NCI-H82 (cell line): Measurements from ENCODE around the gene AMZ2.

Experiments used
- DNase-seq: peaks from one replicate; lab custom pipeline; 2025; lab: John Stamatoyannopoulos, UW

AMZ2 gene

DNA sequence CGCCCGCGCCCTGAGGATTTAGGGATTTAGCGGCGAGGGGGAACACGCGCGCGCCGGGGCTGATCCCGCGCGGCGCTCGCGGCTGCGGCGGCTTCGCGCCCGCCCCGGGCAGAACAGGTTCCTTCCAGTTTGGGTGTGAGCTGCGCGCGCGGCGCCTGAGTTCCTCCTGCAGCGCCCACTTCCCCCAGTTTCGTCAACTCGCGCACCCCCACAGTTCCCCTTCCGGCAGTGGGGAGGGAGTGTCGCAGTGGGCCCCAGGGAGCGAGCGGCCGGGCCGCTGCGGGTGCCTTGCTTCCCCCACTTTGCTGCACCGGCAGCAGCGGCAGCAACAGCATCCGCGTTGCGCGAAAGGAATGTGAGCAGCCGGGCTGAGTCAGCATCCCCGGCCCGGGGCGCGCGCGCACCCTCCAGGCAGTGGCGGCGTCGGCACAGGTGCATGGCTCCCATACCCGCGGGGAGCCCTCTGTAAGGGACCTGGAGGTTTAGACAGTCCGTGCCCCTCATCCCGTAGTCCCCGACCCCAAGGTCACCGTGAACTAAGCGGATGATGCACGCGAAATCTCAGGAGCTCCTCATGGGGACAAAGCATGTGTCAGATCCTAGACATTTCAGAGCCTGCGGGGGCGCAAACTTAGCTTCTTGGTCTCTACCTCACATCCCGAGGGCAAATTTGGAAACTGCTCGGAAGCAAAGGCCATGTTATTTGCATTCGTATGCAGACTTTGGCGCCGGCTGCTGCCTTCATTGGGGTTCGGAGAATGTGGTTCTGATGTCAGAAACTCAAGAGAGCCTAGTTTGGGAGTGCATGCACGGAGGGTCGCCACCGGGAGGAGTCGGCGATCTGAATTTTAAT lies 44.2 kb downstream of the AMZ2 start:
- peak; percentile 86 for DNase-seq

- DNase-seq: no peak
Observed at GRCh38 chr17:68292689-68293040, 44.8 kb downstream of the AMZ2 start.

DNA sequence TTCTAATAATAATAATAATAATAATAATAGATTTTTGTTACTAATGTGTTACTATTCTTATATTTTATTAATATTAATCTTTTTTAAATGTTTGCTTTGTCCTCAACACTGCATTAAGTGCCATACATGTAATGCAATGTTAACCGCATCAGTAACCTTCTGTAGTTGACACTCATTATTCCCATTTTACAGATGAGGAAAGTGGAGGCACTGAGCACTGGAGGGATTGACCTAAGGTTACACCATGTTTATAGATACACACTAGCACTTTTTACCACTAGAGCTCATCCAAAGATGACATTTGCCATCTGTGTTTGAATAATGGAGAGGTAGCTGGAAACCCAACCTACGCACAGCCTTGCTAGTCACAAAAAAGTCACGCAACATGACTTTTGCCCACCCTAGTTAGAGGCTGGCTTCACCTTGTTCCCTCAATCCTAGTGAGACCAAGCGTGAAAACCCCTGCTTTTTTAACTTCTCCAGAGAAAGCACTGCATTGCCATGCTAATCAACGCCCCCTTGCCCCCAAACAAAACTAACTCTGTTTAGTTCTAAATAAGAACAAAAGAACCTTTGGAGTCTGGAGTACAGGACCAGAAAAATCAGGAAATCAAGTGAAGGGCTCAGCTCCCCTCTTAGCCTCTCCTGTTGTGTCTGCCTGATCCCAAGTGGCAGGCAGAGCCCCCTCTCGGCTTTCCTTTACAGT lies 45.8 kb downstream of the AMZ2 start:
- DNase-seq: no peak

GRCh38 chr17:68294196-68294555 lies 46.3 kb downstream of the AMZ2 start:
- DNase-seq: no peak

DNA sequence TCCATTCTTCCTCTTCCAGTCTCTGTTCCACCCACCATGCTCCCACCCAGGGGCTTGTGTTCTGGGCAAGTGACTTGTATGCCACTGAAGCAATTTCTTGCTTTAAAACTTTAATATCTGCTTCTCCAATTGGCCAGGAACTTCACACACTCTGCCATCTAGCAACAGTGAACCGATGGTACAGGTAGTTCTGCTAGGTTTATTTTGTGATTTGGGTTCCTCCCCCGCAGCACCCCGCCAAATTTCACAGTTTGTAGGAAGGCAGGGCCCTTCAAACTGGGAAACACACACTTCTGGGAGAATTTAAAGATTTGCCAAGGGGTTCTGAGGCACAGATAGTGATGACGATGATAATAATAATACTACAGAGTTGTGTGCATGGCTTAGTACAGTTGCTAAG lies 46.8 kb downstream of the AMZ2 start:
- DNase-seq: no peak

DNA sequence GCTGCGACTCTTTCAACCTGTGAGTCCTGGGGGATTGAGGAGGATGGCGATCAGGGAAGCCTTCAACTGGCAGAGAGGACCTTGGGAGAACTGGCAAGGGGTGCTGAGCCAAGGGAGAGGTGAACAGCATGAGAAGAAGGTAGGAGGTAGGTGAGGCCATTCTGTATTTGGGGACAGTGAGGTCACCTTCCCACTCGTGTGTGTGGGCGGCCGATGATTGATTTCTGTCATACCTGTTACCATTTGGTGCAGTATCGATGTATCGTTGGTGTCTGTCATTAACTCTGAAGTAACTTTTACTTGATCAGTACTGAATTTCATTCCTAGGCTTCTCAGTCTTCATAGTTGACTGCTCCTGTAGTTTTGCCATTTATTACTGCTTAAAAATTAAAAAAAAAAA lies 47.2 kb downstream of the AMZ2 start:
- DNase-seq: peak; percentile 14

GRCh38 chr17:68296217-68297191 lies 48.7 kb downstream of the AMZ2 start:
- no peak for DNase-seq

DNA sequence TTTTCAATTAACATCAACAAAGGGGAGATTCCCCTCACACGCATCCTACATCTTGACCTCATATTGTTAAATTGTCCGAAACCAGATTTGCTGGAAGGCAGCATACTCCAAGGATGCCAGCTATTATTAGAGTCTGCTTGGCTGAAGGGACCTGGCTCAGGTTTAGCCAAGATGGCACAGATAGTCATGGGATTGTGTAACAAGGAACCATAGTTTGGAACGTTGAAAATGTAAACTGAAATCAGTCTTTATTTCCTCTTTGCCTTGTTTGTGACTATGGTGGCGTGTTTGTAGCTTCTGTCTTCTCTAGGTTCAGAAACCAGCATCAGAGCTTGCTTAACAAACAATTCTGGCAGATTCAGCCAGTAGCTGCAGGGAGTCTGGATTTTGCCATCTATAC lies 49.4 kb downstream of the AMZ2 start:
- no peak for DNase-seq

DNA sequence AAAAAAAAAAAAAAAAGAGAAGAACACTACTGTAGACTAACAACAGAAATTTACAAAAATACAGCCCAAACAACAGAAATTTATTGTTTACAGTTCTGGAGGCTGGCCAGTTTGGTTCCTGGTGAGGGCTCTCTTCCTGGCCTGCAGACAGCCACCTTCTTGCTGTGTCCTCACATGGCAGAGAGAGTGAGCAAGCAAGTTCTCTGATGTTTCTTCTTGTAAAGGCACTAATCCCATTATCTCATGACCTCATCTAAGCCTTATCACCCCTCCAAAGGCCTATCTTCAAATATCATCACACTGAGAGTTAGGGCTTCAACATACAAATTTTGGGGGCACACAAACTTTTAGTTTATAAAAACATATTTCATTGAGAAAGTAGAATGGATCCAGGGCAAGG lies 50.8 kb downstream of the AMZ2 start:
- DNase-seq: peak; percentile 66

DNA sequence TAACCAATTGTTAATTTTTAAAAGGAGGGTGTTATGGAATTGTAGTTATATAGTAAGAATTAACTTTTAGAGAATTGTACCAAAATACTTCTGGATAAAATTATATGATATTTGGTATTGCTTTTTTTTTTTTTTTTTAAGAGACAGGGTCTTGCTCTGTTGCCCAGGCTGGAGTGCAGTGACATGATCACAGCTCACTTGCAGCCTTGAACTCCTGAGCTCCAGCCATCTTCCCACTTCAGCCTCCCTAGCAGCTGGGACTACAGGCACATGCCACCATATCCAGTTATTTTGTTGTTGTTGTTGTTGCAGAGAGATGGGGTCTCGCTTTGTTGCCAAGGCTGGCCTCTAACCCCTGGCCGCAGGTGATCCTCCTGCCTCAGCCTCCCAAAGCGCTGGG lies 52.0 kb downstream of the AMZ2 start:
- DNase-seq: no peak

DNA sequence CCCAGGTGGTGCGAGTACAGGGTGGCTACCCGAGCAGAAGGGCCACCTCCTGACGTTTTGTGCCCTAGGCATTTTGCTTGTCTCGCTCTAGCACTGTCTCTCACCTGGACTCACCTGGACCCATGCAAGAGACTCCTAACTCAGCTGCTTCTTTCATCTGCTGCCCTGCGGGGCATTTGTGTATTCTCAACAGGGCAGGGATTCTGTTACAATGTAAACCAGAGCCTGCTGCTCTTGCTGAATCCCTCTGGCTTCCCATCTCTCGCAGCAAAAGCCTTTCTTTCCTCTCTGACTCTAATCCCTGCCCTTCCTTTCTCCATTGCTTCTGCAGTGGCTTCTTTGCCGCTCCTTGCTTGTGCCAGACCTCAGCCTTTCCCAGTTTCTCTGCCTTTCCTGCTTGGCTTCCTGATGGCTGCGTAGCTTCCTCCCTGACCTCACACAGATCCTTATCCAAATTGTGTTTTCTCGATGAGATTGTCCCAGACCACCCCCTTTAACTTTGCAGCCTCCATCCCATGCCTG lies 53.7 kb downstream of the AMZ2 start:
- DNase-seq: no peak

- DNase-seq: no peak
Observed at GRCh38 chr17:68302066-68302564, 54.3 kb downstream of the AMZ2 start.

- DNase-seq: peak; percentile 9
Observed at GRCh38 chr17:68302666-68303065, 54.8 kb downstream of the AMZ2 start.

- DNase-seq: no peak
Observed at GRCh38 chr17:68304706-68305105, 56.9 kb downstream of the AMZ2 start.

GRCh38 chr17:68305142-68305541 lies 57.3 kb downstream of the AMZ2 start:
- DNase-seq: no peak
